DOHH2 (cell line): Measurements from ENCODE around the gene GALNTL6.

ENCODE experiments used
- CTCF ChIP-seq: fragments of 200-600 bp; sonication (generic); IDR thresholded peaks from one replicate; pipeline ENCODE4 v1.5.1; 2014; ENCODE audit warnings: antibody characterized with exemption, mild to moderate bottlenecking, low read depth, low read length; ENCODE audit not compliant: poor library complexity, severe bottlenecking
- EZH2phosphoT487 ChIP-seq: fragments of 200-600 bp; sonication (generic); IDR thresholded peaks from 2 replicates; pipeline ENCODE4 v1.6.1; 2017; ENCODE audit warnings: borderline replicate concordance, mild to moderate bottlenecking, antibody characterized with exemption, low read length, moderate library complexity, mixed read lengths

DNA sequence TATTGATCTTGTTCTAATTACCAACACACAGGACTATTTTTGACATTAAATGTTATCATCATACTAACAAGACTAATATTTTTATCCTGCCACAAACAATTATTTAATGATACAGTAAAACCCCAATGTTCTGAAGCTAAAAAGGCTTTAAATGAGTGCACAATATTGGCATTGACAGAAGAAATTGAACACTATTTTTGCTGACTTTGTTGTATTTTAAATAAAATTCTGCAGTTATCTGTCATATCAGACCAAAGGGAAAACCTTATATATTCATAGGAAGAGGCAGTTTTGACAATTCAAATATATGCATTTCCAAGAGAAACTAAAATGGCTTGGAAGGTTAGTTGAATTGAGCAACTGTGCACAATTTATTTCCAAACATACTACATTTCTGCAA lies 957.6 kb downstream of the GALNTL6 start:
- TF ChIP-seq CTCF (no peak), EZH2phosphoT487 (no peak)
